Large intestine (tissue), 12 donors: ENCODE data around the gene OR10A7. TPM values are rescaled to one million over a fixed set of nuclear protein-coding genes. Genes with fewer than 3 reads are reported as not detected.
"Not testable (repeated sequence)": the region's sequence is repeated elsewhere in the genome, so short reads cannot be mapped to it uniquely, and the experiment has no call there.

ENCODE experiments used
- DNase-seq, 2 donors: peaks; one replicate each; pipeline versions ENCODE4 v3.0.0 to v3.0.0-alpha.2; 2013
- H3K27ac ChIP-seq: one replicate; pipeline ENCODE4 v1.5.1; 2013; ENCODE audit warnings: low read length
- H3K27me3 ChIP-seq: 2 replicates; pipeline ENCODE4 v1.6.1; 2013; ENCODE audit warnings: low read length; ENCODE audit not compliant: control insufficient read depth, insufficient read depth
- H3K36me3 ChIP-seq: 2 replicates; pipeline ENCODE4 v1.6.1; 2013; ENCODE audit warnings: low read length; ENCODE audit not compliant: control insufficient read depth, insufficient read depth
- H3K4me1 ChIP-seq: one replicate; pipeline ENCODE4 v1.6.1; 2013; ENCODE audit warnings: low read length; ENCODE audit not compliant: control insufficient read depth, insufficient read depth
- H3K4me3 ChIP-seq: one replicate; pipeline ENCODE4 v1.5.1; 2013; ENCODE audit warnings: low read length
- H3K9me3 ChIP-seq: one replicate; pipeline ENCODE4 v1.6.1; 2013; ENCODE audit warnings: mild to moderate bottlenecking, low read depth, low read length, moderate library complexity; ENCODE audit not compliant: control insufficient read depth
- WGBS: methylation state at CpG from one replicate; pipeline ENCODE4 v1.1.5; 2013; ENCODE audit warnings: low lambda C conversion rate; ENCODE audit not compliant: insufficient coverage; 5-methylcytosine and 5-hydroxymethylcytosine counted together
- long read RNA-seq, 11 donors: transcript quantifications; one replicate each; lab custom pipeline, GENCODE V29; 2026
- polyA plus RNA-seq: library from polyadenylated mRNA; unstranded; fragments of 120-200 nt; gene quantifications from one replicate; pipeline ENCODE4 v1.2.1, GENCODE V29; 2013

The OR10A7 gene, protein sequence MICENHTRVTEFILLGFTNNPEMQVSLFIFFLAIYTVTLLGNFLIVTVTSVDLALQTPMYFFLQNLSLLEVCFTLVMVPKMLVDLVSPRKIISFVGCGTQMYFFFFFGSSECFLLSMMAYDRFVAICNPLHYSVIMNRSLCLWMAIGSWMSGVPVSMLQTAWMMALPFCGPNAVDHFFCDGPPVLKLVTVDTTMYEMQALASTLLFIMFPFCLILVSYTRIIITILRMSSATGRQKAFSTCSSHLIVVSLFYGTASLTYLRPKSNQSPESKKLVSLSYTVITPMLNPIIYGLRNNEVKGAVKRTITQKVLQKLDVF
- not detected for polyA plus RNA-seq
- long read RNA-seq, donor 1: 0 reads
- long read RNA-seq, donor 2: 0 reads
- long read RNA-seq, donor 3: 0 reads
- long read RNA-seq, donor 4: 0 reads
- long read RNA-seq, donor 5: 0 reads
- long read RNA-seq, donor 6: 0 reads
- long read RNA-seq, donor 7: 0 reads
- long read RNA-seq, donor 8: 0 reads
- long read RNA-seq, donor 9: 0 reads
- long read RNA-seq, donor 10: 0 reads
- long read RNA-seq, donor 11: 0 reads

- Histone ChIP-seq H3K27ac (no peak within 1 kb of the TSS), H3K4me1 (no peaks in the 10 kb centered on the region), H3K27me3 (no peaks in the 10 kb centered on the region), H3K9me3 (no peaks in the 10 kb centered on the region), H3K4me3 (no peak within 1 kb of the TSS), H3K36me3 (no peaks in the 10 kb centered on the region)
- DNase-seq: no peak
- WGBS: 100% methylated on average over 1 of the region's 2 CpGs
Observed at GRCh38 chr12:55220725-55221124, at the start of gene OR10A7. TSS of gene OR10A7 (plus strand) at chr12:55221025. CDS start at chr12:55221025, 0 bp downstream.

- no peaks in the 10 kb centered on the region for H3K9me3 ChIP-seq
- 100% methylated on average over 2 of the region's 2 CpGs for WGBS
- H3K36me3 ChIP-seq: no peaks in the 10 kb centered on the region
- H3K27ac ChIP-seq: no peak overlapping the region
- H3K4me1 ChIP-seq: no peaks in the 10 kb centered on the region
- H3K27me3 ChIP-seq: no peaks in the 10 kb centered on the region
- no peak for DNase-seq
- no peak overlapping the region for H3K4me3 ChIP-seq
Observed at GRCh38 chr12:55171445-55171844, 49.4 kb upstream of the OR10A7 start.

DNA sequence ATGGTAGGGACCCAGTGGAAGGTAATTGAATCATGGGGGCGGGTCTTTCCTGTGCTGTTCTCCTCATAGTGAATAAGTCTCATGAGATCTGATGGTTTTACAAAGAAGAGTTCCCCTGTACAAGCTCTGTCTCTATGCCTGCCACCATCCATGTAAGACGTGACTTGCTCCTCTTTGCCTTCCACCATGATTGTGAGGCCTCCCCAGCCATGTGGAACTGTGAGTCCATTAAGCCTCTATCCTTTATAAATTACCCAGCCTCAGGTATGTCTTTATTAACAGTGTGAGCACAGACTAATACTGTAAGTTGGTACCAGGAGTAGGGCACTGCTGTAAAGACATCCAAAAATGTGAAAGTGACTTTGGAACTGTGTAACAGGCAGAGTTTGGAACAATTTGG is 49.0 kb upstream of the OR10A7 start:
- not testable (repeated sequence) for H3K4me1 ChIP-seq, H3K36me3 ChIP-seq, DNase-seq, H3K4me3 ChIP-seq, H3K27me3 ChIP-seq, H3K9me3 ChIP-seq, H3K27ac ChIP-seq
- no CpG with 5 or more reads among the region's 2 CpGs for WGBS

DNA sequence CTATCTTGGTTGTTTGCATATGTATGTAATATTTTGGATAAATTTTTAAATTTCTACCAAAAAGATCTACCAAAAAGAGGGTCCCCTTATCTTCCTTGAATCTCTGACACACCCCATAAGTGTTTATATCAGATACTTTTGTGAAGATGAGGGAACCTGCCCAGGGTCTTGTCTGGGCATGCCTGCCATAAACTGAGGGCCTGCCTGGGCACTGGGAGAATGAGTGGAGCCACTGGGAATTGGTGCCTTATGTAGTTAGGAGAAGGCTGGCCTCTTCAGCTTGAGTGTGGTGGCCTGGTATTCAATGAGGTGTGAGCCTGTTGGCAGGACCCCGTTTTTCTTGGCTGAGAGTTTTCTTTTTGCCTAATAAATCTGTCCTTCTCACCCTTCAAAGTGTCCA is 48.1 kb upstream of the OR10A7 start:
- no peak overlapping the region for H3K4me3 ChIP-seq
- WGBS: 60% methylated on average over 1 of the region's 1 CpG
- no peaks in the 10 kb centered on the region for H3K27me3 ChIP-seq
- H3K27ac ChIP-seq: no peak overlapping the region
- no peaks in the 10 kb centered on the region for H3K9me3 ChIP-seq
- no peak for DNase-seq
- H3K36me3 ChIP-seq: no peaks in the 10 kb centered on the region
- no peaks in the 10 kb centered on the region for H3K4me1 ChIP-seq

- Histone ChIP-seq H3K27me3 (no peaks in the 10 kb centered on the region), H3K4me3 (no peak overlapping the region), H3K9me3 (no peaks in the 10 kb centered on the region), H3K27ac (no peak overlapping the region), H3K4me1 (no peaks in the 10 kb centered on the region), H3K36me3 (no peaks in the 10 kb centered on the region)
- DNase-seq: no peak
- no CpG with 5 or more reads among the region's 2 CpGs for WGBS
Observed at GRCh38 chr12:55173456-55173855, 47.4 kb upstream of the OR10A7 start.

DNA sequence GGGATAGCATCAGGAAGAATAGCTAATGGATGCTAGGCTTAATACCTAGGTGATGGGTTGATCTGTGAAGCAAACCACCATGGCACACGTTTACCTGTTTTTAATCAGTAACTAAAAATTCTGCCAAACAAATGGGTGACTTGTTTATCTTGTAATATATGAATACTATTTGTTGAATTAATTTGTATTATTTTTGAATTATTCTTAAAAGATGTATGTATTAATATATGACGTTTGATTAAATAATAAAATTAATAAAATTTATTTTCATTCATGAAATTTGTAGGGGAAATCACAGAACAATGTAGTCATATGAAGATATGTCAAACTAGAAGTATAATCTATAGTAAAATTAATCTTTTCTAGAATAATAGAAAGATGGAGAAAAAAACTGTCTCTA is 32.3 kb upstream of the OR10A7 start:
- DNase-seq: no peak
- WGBS: 9% methylated on average over 1 of the region's 2 CpGs
- no peaks in the 10 kb centered on the region for H3K9me3 ChIP-seq
- no peak overlapping the region for H3K27ac ChIP-seq
- no peak overlapping the region for H3K4me3 ChIP-seq
- no peaks in the 10 kb centered on the region for H3K36me3 ChIP-seq
- H3K4me1 ChIP-seq: no peaks in the 10 kb centered on the region
- no peaks in the 10 kb centered on the region for H3K27me3 ChIP-seq

GRCh38 chr12:55188974-55189556 is 31.8 kb upstream of the OR10A7 start:
- H3K9me3 ChIP-seq: no peaks in the 10 kb centered on the region
- peak; percentile 60 to 61 for DNase-seq
- no peaks in the 10 kb centered on the region for H3K4me1 ChIP-seq
- 0% methylated on average over 1 of the region's 4 CpGs for WGBS
- no peaks in the 10 kb centered on the region for H3K36me3 ChIP-seq
- H3K27me3 ChIP-seq: no peaks in the 10 kb centered on the region
- H3K4me3 ChIP-seq: no peak overlapping the region
- H3K27ac ChIP-seq: no peak overlapping the region

DNA sequence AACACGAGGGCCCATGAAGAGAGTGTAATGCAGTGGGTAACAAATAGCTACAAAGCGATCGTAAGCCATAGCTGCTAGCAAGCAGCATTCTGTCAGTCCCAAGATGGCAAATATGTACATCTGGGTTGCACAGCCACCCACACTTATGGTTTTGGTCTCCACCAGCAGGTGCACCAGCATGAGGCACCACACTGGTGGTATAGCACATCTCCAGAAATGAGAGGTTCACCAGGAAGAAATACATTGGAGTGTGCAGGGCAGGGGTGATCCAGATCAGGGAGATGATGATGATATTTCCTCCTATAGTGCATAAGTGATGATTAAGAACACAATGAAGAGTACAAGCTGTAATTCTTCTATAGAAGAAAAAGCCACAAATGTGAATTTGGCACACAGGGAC is 26.4 kb upstream of the OR10A7 start:
- Histone ChIP-seq H3K36me3 (no peaks in the 10 kb centered on the region), H3K4me3 (no peak overlapping the region), H3K27ac (no peak overlapping the region), H3K27me3 (no peaks in the 10 kb centered on the region), H3K4me1 (no peaks in the 10 kb centered on the region), H3K9me3 (no peaks in the 10 kb centered on the region)
- DNase-seq: no peak
- WGBS: no CpG with 5 or more reads among the region's 3 CpGs

- no peaks in the 10 kb centered on the region for H3K36me3 ChIP-seq
- H3K4me1 ChIP-seq: no peaks in the 10 kb centered on the region
- H3K9me3 ChIP-seq: no peaks in the 10 kb centered on the region
- no peak overlapping the region for H3K4me3 ChIP-seq
- H3K27ac ChIP-seq: no peak overlapping the region
- no peak for DNase-seq
- H3K27me3 ChIP-seq: no peaks in the 10 kb centered on the region
- no CpG with 5 or more reads among the region's 1 CpG for whole genome bisulfite sequencing
Observed at GRCh38 chr12:55226523-55226922, 5.7 kb downstream of the OR10A7 start.

- no peaks in the 10 kb centered on the region for H3K4me1 ChIP-seq
- H3K4me3 ChIP-seq: no peak overlapping the region
- no peaks in the 10 kb centered on the region for H3K9me3 ChIP-seq
- no peak for DNase-seq
- H3K27me3 ChIP-seq: no peaks in the 10 kb centered on the region
- WGBS: 62% methylated on average over 3 of the region's 3 CpGs
- H3K36me3 ChIP-seq: no peaks in the 10 kb centered on the region
- no peak overlapping the region for H3K27ac ChIP-seq
Observed at GRCh38 chr12:55227643-55228042, 6.8 kb downstream of the OR10A7 start.
